ENCODE results near the gene USP19. TPM values are rescaled to one million over a fixed set of nuclear protein-coding genes. Genes with fewer than 3 reads are reported as not detected.

Gene USP19, protein sequence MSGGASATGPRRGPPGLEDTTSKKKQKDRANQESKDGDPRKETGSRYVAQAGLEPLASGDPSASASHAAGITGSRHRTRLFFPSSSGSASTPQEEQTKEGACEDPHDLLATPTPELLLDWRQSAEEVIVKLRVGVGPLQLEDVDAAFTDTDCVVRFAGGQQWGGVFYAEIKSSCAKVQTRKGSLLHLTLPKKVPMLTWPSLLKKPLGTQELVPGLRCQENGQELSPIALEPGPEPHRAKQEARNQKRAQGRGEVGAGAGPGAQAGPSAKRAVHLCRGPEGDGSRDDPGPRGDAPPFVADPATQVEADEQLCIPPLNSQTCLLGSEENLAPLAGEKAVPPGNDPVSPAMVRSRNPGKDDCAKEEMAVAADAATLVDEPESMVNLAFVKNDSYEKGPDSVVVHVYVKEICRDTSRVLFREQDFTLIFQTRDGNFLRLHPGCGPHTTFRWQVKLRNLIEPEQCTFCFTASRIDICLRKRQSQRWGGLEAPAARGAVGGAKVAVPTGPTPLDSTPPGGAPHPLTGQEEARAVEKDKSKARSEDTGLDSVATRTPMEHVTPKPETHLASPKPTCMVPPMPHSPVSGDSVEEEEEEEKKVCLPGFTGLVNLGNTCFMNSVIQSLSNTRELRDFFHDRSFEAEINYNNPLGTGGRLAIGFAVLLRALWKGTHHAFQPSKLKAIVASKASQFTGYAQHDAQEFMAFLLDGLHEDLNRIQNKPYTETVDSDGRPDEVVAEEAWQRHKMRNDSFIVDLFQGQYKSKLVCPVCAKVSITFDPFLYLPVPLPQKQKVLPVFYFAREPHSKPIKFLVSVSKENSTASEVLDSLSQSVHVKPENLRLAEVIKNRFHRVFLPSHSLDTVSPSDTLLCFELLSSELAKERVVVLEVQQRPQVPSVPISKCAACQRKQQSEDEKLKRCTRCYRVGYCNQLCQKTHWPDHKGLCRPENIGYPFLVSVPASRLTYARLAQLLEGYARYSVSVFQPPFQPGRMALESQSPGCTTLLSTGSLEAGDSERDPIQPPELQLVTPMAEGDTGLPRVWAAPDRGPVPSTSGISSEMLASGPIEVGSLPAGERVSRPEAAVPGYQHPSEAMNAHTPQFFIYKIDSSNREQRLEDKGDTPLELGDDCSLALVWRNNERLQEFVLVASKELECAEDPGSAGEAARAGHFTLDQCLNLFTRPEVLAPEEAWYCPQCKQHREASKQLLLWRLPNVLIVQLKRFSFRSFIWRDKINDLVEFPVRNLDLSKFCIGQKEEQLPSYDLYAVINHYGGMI (N-terminal part only)
- 29.6 and 30.1 TPM in 2 replicates for total RNA-seq

DNA sequence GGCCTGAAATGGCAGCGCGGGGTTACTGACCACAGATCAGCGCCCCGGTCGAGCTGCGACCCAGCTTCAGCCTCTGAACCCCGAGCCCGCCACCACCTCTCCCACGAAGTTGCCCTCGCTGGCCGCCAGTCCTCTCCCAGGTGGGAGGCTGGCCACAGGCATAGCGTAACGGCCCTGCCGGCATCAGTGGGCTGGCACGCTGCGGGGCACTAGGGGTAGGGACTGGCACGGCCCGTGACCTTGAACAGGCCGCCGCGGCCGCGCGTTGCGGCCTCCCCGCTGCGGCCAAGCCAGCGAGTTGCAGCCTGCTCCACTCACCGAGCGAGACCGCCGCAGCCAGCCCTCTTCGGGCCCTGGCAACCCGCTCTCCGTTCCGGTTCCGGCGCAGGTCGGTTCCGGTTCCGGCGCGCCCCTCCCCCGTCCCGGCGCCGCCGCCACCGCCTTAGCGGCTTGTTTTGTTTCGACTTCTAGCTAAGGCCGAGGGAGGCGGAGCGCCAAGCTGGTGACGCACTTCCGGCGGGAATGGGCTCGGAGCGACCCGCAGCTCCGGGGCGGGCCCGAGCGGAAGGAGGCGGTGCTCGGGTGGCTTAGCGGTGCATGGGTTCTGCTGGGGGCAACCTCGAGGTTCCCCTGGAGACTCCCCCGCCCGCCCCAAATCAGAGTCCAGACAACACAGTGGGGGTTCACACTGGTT lies at the start of gene USP19:
Gene USP19, minus strand, starts transcription at position 386 of the 694 bp plus-strand sequence. CDS start 1,678 bp downstream, outside the sequence.

GRCh38 chr3:49165771-49166751 lies 45.4 kb upstream of the USP19 start, which contains the start of gene CCDC71:
TSS of gene CCDC71 (minus strand) at chr3:49166331. CDS start at chr3:49164208, 2,123 bp downstream.

DNA sequence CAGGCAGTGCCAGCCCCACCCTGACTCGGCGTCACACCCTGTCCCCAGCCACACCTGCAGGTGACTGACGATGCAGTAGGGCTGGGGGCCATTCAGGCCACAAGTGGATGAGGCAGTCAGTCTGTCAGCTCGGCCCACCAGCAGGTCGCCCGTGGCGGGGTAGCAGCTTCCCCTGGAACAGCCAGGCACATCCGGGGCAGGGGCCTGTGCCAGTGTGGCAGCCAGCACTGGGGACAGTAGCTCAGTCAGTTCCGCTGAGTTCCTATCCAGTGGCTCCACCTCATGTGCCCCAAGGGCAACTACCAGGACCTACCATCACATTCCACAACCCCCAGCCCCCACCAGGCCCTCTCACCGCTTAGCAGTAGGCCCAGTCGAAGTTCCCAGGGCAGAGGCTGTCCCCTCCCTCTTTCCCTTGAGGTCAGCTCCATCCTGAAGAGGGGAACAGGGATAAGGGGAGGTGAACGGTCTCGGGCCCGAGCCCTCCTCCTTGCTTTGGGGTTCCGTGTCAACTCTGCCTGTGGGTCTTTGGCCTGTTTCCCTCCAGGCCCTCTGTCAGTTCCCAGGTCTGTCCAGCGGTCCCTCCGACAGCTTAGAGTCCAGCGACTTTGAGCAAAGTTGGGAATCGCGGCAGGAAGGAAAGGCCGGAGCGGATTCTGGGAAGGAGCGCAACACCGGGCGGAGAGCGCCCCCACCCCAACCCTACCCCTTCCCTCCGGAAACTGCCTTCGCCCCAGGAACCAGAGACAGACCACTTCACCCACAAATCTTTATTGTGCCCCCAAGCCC lies 12.0 kb upstream of the USP19 start, which contains the start of gene LAMB2:
Gene LAMB2, minus strand, starts transcription at position 614 of the 789 bp plus-strand sequence. Its CDS starts 183 bp downstream, at position 431.

GRCh38 chr3:49104427-49105291 lies 16.0 kb downstream of the USP19 start, which contains the start of gene QARS1:
TSS of gene QARS1 (minus strand) at chr3:49104757. CDS start at chr3:49104733, 24 bp downstream.

DNA sequence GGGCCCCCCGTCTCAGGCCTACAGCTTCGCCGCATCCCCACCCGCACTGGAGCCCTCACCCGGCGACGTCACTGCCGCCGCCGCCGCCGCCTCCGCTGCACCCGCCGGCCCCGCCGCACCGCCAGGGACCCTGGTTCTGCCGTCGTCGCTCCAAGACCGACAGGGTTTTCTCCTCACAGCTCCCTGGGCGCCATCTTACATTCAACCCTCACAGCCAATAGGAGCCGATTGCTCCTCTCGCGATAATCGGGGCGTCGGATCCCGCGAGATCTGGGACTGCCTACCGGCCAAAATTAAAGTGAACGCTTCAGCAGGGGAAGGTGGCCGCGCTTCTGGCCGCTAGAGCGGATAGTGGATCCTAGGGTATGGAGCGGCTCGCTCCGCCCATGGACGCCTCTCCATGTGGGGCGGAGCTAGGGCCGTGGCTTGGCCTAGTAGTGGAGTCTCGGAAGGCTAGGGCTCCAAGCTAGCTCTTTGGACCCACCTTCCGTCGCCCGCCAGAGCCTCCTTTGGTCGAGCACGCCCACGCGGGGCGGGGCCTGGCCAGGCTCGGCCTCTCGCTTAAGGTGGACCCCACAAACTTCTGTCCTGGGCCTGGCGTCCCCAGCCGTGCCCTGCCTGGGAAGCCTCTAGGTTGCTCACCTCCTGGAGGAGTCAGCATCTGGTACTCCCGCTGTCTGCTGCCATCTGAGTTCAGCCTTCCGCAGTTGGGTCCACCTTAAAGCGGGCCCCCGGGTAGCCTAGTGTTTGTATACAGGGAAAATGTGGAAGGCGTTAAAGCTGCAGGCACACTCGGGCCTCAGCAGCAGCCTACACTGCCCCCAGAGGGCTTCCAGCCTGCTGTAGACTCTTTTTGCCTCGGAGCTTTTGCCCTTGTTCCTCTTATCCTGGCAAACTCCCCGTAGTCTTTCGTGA lies 26.5 kb downstream of the USP19 start, which contains the start of gene QRICH1:
Gene QRICH1, minus strand, starts transcription at position 219 of the 915 bp plus-strand sequence. CDS start 17,054 bp downstream, outside the sequence.

Small RNA genes within 50 kb of the gene (small RNA-seq; reads per million reads assigned to genes)
- not detected for gene RN7SL182P

Other genes starting within 250 kb of the USP19 start
- 14.4 and 15.2 TPM in 2 replicates for gene SLC25A20, start 221.9 kb downstream of the USP19 start, total RNA-seq
- gene ARIH2, start 202.0 kb downstream of the USP19 start, total RNA-seq = 70.8 and 74.8 TPM in 2 replicates
- gene P4HTM, start 130.6 kb downstream of the USP19 start, total RNA-seq = 9.9 and 16.7 TPM in 2 replicates
- gene WDR6, start 113.4 kb downstream of the USP19 start, total RNA-seq = 91.5 and 96.8 TPM in 2 replicates
- gene DALRD3, start 102.2 kb downstream of the USP19 start, total RNA-seq = 36.5 and 43.1 TPM in 2 replicates
- 35.7 and 57.2 TPM in 2 replicates for gene NDUFAF3, start 98.7 kb downstream of the USP19 start, total RNA-seq
- gene IMPDH2, start 91.4 kb downstream of the USP19 start, total RNA-seq = 292 and 320 TPM in 2 replicates
- 149 and 274 TPM in 2 replicates for gene QRICH1, start 26.8 kb downstream of the USP19 start, total RNA-seq
- 374 and 481 TPM in 2 replicates for gene QARS1, start 16.1 kb downstream of the USP19 start, total RNA-seq
- gene LAMB2, start 12.2 kb upstream of the USP19 start, total RNA-seq = 255 and 353 TPM in 2 replicates
- 23.6 and 31.0 TPM in 2 replicates for gene CCDC71, start 45.5 kb upstream of the USP19 start, total RNA-seq
- gene KLHDC8B, start 50.8 kb upstream of the USP19 start, total RNA-seq = 35.9 and 37.5 TPM in 2 replicates
- gene C3orf62, start 156.4 kb upstream of the USP19 start, total RNA-seq = 0.98 and 1.9 TPM in 2 replicates
- gene USP4, start 219.2 kb upstream of the USP19 start, total RNA-seq = 25.2 and 27.6 TPM in 2 replicates
- gene GPX1, start 237.5 kb upstream of the USP19 start, total RNA-seq = 353 and 398 TPM in 2 replicates

All from vein endothelial cell (primary cell).